Endodermal cell (in vitro differentiated cells): ENCODE results near the gene SRBD1. TPM values are rescaled to one million over a fixed set of nuclear protein-coding genes. Genes with fewer than 3 reads are reported as not detected.

Source experiments
- DNase-seq: peaks from one replicate; pipeline ENCODE4 v3.0.0-alpha.2; 2017
- H3K27ac ChIP-seq: 2 replicates; pipeline ENCODE4 v1.5.1; 2013; ENCODE audit warnings: mild to moderate bottlenecking, low read depth, low read length, moderate library complexity
- H3K27me3 ChIP-seq: 2 replicates; pipeline ENCODE4 v1.6.1; 2013; ENCODE audit warnings: mild to moderate bottlenecking, low read length, moderate library complexity; ENCODE audit not compliant: insufficient read depth, control insufficient read depth, poor library complexity, severe bottlenecking
- H3K36me3 ChIP-seq: 2 replicates; pipeline ENCODE4 v1.7.0; 2013; ENCODE audit warnings: mild to moderate bottlenecking, low read length, moderate library complexity; ENCODE audit not compliant: control insufficient read depth, insufficient read depth
- H3K4me1 ChIP-seq: one replicate; pipeline ENCODE4 v1.7.0; 2013; ENCODE audit warnings: low read length; ENCODE audit not compliant: control insufficient read depth, insufficient read depth
- H3K4me3 ChIP-seq: 2 replicates; pipeline ENCODE4 v1.5.1; 2013; ENCODE audit warnings: mild to moderate bottlenecking, low read length, moderate library complexity
- H3K9ac ChIP-seq: 2 replicates; pipeline ENCODE4 v1.6.1; 2013; ENCODE audit warnings: mild to moderate bottlenecking, low read length, moderate library complexity; ENCODE audit not compliant: poor library complexity, severe bottlenecking; ENCODE audit errors: extremely low read depth
- H3K9me3 ChIP-seq: 2 replicates; pipeline ENCODE4 v1.6.1; 2013; ENCODE audit warnings: mild to moderate bottlenecking, low read length, moderate library complexity; ENCODE audit not compliant: control insufficient read depth
- H3K27ac Mint-ChIP-seq: 2 replicates; pipeline ENCODE4 v1.8.0; 2020; ENCODE audit warnings: mixed read lengths
- H3K27me3 Mint-ChIP-seq: 2 replicates; pipeline ENCODE4 v1.8.0; 2021; ENCODE audit warnings: mild to moderate bottlenecking, mixed read lengths; ENCODE audit not compliant: insufficient read depth
- H3K36me3 Mint-ChIP-seq: 2 replicates; pipeline ENCODE4 v1.8.0; 2020; ENCODE audit warnings: low read depth, mixed read lengths
- H3K4me1 Mint-ChIP-seq: 2 replicates; pipeline ENCODE4 v1.8.0; 2020; ENCODE audit warnings: mixed read lengths
- H3K4me3 Mint-ChIP-seq: 2 replicates; pipeline ENCODE4 v1.8.0; 2020; ENCODE audit warnings: mild to moderate bottlenecking, moderate library complexity, mixed read lengths
- H3K9me3 Mint-ChIP-seq: 2 replicates; pipeline ENCODE4 v1.8.0; 2020; ENCODE audit warnings: mild to moderate bottlenecking, mixed read lengths
- CTCF ChIP-seq: fragments of 200-600 bp; sonication (generic); conservative IDR thresholded peaks from 2 replicates; pipeline ENCODE4 v1.5.0; 2021; ENCODE audit warnings: antibody characterized with exemption, mild to moderate bottlenecking
- WGBS, 2 experiments: methylation state at CpG; one replicate each; pipeline versions ENCODE4 v1.1.5 to v1.1.7; 2013; ENCODE audit warnings: missing lambda C conversion rate in 2 of 2, mixed read lengths in 1 of 2; ENCODE audit not compliant: insufficient coverage in 1 of 2, insufficient read length in 1 of 2; 5-methylcytosine and 5-hydroxymethylcytosine counted together
- total RNA-seq, 2 donors: library from RNA; stranded (reverse); fragmentation: NEBNext Ultra II Directional in 1 of 2; extraction: Animal tissue kit (Norgen Biotek cat#: 25700) in 1 of 2; gene quantifications; 2 replicates in 1 of 2; 3 replicates in 1 of 2; pipeline ENCODE4 v1.2.1, GENCODE V29; 2021

The SRBD1 gene
- total RNA-seq, 2 donors from 2014 or later: 17.7 to 19.6 TPM

- H3K36me3 ChIP-seq: no peaks in the 10 kb centered on the region
- TF ChIP-seq CTCF: no peak
- no peak overlapping the region for H3K27ac ChIP-seq
- 90% methylated on average over 2 of the region's 2 CpGs; no CpG with 5 or more reads in 1 of the 2 experiments for WGBS, 2 experiments
- Mint-ChIP-seq H3K4me1 (no peaks in the 10 kb centered on the region), H3K27ac (no peak overlapping the region), H3K36me3 (no peaks in the 10 kb centered on the region), H3K27me3 (no peaks in the 10 kb centered on the region), H3K4me3 (no peak overlapping the region), H3K9me3 (no peaks in the 10 kb centered on the region)
- H3K9ac ChIP-seq: no peak overlapping the region
- no peaks in the 10 kb centered on the region for H3K27me3 ChIP-seq
- H3K9me3 ChIP-seq: no peaks in the 10 kb centered on the region
- no peak for DNase-seq
- H3K4me1 ChIP-seq: no peaks in the 10 kb centered on the region
- no peak overlapping the region for H3K4me3 ChIP-seq
Measured at GRCh38 chr2:45373534-45373933, 237.5 kb downstream of the SRBD1 start.

- H3K4me3 ChIP-seq: no peak overlapping the region
- Mint-ChIP-seq H3K27me3 (no peaks in the 10 kb centered on the region), H3K36me3 (no peaks in the 10 kb centered on the region), H3K4me3 (no peak overlapping the region), H3K4me1 (no peaks in the 10 kb centered on the region), H3K27ac (no peak overlapping the region), H3K9me3 (no peaks in the 10 kb centered on the region)
- TF ChIP-seq CTCF: no peak
- no peaks in the 10 kb centered on the region for H3K4me1 ChIP-seq
- H3K9me3 ChIP-seq: no peaks in the 10 kb centered on the region
- H3K36me3 ChIP-seq: no peaks in the 10 kb centered on the region
- DNase-seq: no peak
- 94 to 100% methylated on average over 1 of the region's 2 CpGs for WGBS, 2 experiments
- H3K9ac ChIP-seq: no peak overlapping the region
- no peaks in the 10 kb centered on the region for H3K27me3 ChIP-seq
- no peak overlapping the region for H3K27ac ChIP-seq
Measured at GRCh38 chr2:45370369-45370768, 240.7 kb downstream of the SRBD1 start.

- no peaks in the 10 kb centered on the region for H3K27me3 Mint-ChIP-seq
- H3K27ac ChIP-seq: no peak overlapping the region
- H3K9me3 ChIP-seq: no peaks in the 10 kb centered on the region
- no peaks in the 10 kb centered on the region for H3K36me3 Mint-ChIP-seq
- H3K4me3 ChIP-seq: no peak overlapping the region
- H3K4me1 Mint-ChIP-seq: no peaks in the 10 kb centered on the region
- no peaks in the 10 kb centered on the region for H3K9me3 Mint-ChIP-seq
- H3K27me3 ChIP-seq: no peaks in the 10 kb centered on the region
- H3K36me3 ChIP-seq: no peaks in the 10 kb centered on the region
- H3K4me1 ChIP-seq: no peaks in the 10 kb centered on the region
- no peak overlapping the region for H3K4me3 Mint-ChIP-seq
- TF ChIP-seq CTCF: no peak
- no peak overlapping the region for H3K27ac Mint-ChIP-seq
- 100% methylated on average over 1 of the region's 1 CpG; no CpG with 5 or more reads in 1 of the 2 experiments for WGBS, 2 experiments
- no peak for DNase-seq
- H3K9ac ChIP-seq: no peak overlapping the region
Measured at GRCh38 chr2:45368792-45369191, 242.3 kb downstream of the SRBD1 start.
